Adrenal gland (tissue), 12 donors: ENCODE results near the gene USP34. TPM values are rescaled to one million over a fixed set of nuclear protein-coding genes. Genes with fewer than 3 reads are reported as not detected.
A peak's percentile ranks its signal among the peaks of the same experiment; 100 is the strongest.
"Not testable (repeated sequence)": the region's sequence is repeated elsewhere in the genome, so short reads cannot be mapped to it uniquely, and the experiment has no call there.

Experiments used
- DNase-seq, 7 donors: peaks; one replicate each; pipeline ENCODE4 v3.0.0-alpha.2; 2019 to 2020
- H3K27ac ChIP-seq, 5 donors: fragments of 200-600 bp; sonication (generic) in 4 of 5; 1 replicate in 3 of 5; 2 replicates in 2 of 5; pipeline versions ENCODE4 v1.5.1 to v1.8.0; 2016 to 2020; ENCODE audit warnings: mild to moderate bottlenecking in 1 of 5
- H3K27me3 ChIP-seq: fragments of 200-600 bp; 2 replicates; pipeline ENCODE4 v1.8.0; 2021
- H3K36me3 ChIP-seq, 2 donors: fragments of 200-600 bp; replicated peaks in 1 of 2; 1 replicate in 1 of 2; 2 replicates in 1 of 2; pipeline versions ENCODE4 v1.5.1 to v1.8.0; 2018 to 2022
- H3K4me1 ChIP-seq, 2 donors: fragments of 200-600 bp; replicated peaks in 1 of 2; 1 replicate in 1 of 2; 2 replicates in 1 of 2; pipeline versions ENCODE4 v1.5.1 to v1.8.0; 2018 to 2021
- H3K4me3 ChIP-seq, 4 donors: fragments of 200-600 bp; sonication (generic) in 3 of 4; one replicate each; pipeline ENCODE4 v1.5.1; 2016 to 2018
- H3K9me3 ChIP-seq, 3 donors: fragments of 200-600 bp; sonication (generic) in 1 of 3; replicated peaks in 1 of 3; 1 replicate in 2 of 3; 2 replicates in 1 of 3; pipeline versions ENCODE4 v1.5.1 to v1.8.0; 2016 to 2021
- POLR2A ChIP-seq, 2 donors: fragments of 450-650 bp; IDR thresholded peaks; one replicate each; pipeline ENCODE4 v1.6.1; 2017; ENCODE audit warnings: antibody characterized with exemption in 2 of 2, mild to moderate bottlenecking in 2 of 2, moderate library complexity in 1 of 2
- WGBS, 4 donors: extraction: QIAGEN DNeasy Blood & Tissue Kit in 2 of 4; methylation state at CpG; one replicate each; pipeline versions ENCODE4 v1.1.5 to v1.1.7; 2013 to 2017; 5-methylcytosine and 5-hydroxymethylcytosine counted together
- intact Hi-C, 2 donors: fragments of 100-400 bp; cut with DNase I; formaldehyde crosslinking; loops; one replicate each; pipeline versions ENCODE4 v1.14.1 to v1.15.0; 2022 to 2023
- polyA plus RNA-seq, 3 donors: library from polyadenylated mRNA; stranded (reverse); fragments of 200-250 nt in 2 of 3; fragments of 350-450 nt in 1 of 3; fragmentation: Illumina TruSeq in 1 of 3; extraction: RNeasy Lipid Tissue Mini Kit (QIAGEN cat#74804) in 1 of 3; gene quantifications; one replicate each; pipeline ENCODE4 v1.2.3, GENCODE V29; 2013 to 2014
- total RNA-seq, 9 donors: library from RNA; depleted of rRNA in 4 of 9; stranded (reverse); fragments of >200 nt in 4 of 9; fragments of 120-200 nt in 1 of 9; fragmentation: NEBNext Ultra II Directional in 1 of 9; extraction: Animal tissue kit (Norgen Biotek cat#: 25700) in 1 of 9; gene quantifications; one replicate each; pipeline versions ENCODE4 v1.1.0 to v1.2.4, GENCODE V29; 2013 to 2023
- TF ChIP-seq, protein P1 (sequence below), 6 experiments: fragments of 450-650 bp in 4 of 6; fragments of 200-600 bp in 2 of 6; sonication (generic) in 1 of 6; IDR thresholded peaks; 1 replicate in 5 of 6; 2 replicates in 1 of 6; pipeline versions ENCODE4 v1.5.1 to v1.8.0; 2016 to 2021; ENCODE audit warnings: antibody characterized with exemption in 6 of 6, mild to moderate bottlenecking in 2 of 6, moderate library complexity in 1 of 6
- donor health status: healthy with polysubstance abuse.
- donor health status: Bipolar disorder and iron deficiency.
- donor health status: DM: yes; HTN: yes; CAD: no.
- donor health status: DM: no; HTN: no; CAD: no.
- donor health status: DM: no; HTN: no; CAD: no.
- donor health status: DM: yes; HTN: yes; CAD: no.

Gene USP34
- total and polyA plus RNA-seq, 12 donors, result 78.1 to 163 (median 99.2) TPM

DNA sequence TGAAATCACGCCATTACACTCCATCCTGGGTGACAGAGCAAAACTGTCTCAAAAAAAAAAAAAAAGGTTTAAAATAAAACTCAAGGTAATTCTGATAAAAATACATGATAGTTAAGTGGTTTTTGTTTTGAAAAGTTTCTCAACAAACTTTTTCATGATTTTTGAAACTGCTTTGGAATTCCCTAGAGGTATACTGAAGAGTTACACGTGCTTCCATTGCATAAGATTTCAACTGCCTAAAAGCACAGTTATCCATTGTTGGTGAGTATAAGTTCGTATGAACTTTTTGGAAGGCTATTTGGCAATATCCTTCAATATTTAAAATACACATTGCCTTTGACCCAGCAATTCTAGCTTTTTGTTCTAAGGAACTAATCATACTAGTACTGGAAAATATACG, 74.9 kb downstream of the USP34 start:
- 90 to 95% (median 93%) methylated on average over 4 of the region's 4 CpGs for WGBS, 4 donors
- no peak overlapping the region for H3K4me3 ChIP-seq
- intact Hi-C loops, result no loop called here
- H3K4me1 ChIP-seq, result no peaks in the 10 kb centered on the region
- H3K9me3 ChIP-seq, result no peaks in the 10 kb centered on the region
- H3K27me3 ChIP-seq, result no peaks in the 10 kb centered on the region
- DNase-seq, result no peak
- TF ChIP-seq, protein P1, sequence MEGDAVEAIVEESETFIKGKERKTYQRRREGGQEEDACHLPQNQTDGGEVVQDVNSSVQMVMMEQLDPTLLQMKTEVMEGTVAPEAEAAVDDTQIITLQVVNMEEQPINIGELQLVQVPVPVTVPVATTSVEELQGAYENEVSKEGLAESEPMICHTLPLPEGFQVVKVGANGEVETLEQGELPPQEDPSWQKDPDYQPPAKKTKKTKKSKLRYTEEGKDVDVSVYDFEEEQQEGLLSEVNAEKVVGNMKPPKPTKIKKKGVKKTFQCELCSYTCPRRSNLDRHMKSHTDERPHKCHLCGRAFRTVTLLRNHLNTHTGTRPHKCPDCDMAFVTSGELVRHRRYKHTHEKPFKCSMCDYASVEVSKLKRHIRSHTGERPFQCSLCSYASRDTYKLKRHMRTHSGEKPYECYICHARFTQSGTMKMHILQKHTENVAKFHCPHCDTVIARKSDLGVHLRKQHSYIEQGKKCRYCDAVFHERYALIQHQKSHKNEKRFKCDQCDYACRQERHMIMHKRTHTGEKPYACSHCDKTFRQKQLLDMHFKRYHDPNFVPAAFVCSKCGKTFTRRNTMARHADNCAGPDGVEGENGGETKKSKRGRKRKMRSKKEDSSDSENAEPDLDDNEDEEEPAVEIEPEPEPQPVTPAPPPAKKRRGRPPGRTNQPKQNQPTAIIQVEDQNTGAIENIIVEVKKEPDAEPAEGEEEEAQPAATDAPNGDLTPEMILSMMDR (IDR thresholded peaks at IDR 0.05), result peak in 1 of 6 experiments; percentile 21
- TF ChIP-seq POLR2A (IDR thresholded peaks at IDR 0.05), result no peak
- peaks cover 0 to 7% of the 10 kb centered on the region in 2 donors for H3K36me3 ChIP-seq
- no peak overlapping the region for H3K27ac ChIP-seq

DNA sequence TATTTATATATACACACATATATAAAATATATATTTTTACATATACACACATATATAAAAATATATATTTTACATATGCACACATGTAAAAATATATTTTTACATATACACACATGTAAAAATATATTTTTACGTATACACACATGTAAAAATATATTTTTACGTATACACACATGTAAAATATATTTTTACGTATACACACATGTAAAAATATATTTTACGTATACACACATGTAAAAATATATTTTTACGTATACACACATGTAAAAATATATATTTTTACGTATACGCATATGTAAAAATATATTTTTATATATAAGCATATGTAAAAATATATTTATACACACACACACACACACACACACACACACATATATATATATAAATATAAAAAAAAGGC, 83.3 kb downstream of the USP34 start:
- H3K9me3 ChIP-seq, DNase-seq, H3K4me3 ChIP-seq, H3K36me3 ChIP-seq, H3K27ac ChIP-seq, H3K27me3 ChIP-seq, H3K4me1 ChIP-seq, intact Hi-C loops: not testable (repeated sequence)
- WGBS, 4 donors, result 96 to 98% (median 97%) methylated on average over 7 of the region's 7 CpGs

DNA sequence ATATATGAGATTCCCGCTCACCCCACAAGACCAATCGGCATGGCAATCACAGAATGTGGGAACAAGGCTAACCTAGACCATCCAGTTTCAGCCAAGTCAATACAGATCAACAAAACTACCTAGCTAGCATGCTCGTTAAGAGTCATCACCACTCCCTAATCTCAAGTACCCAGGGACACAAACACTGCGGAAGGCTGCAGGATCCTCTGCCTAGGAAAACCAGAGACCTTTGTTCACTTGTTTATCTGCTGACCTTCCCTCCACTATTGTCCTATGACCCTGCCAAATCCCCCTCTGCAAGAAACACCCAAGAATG, 90.0 kb downstream of the USP34 start:
- 88 to 98% (median 95%) methylated on average over 3 to 4 of the region's 4 CpGs for WGBS, 4 donors
- H3K27ac ChIP-seq, H3K9me3 ChIP-seq, H3K4me1 ChIP-seq, H3K27me3 ChIP-seq, DNase-seq, intact Hi-C loops, H3K4me3 ChIP-seq: not testable (repeated sequence)
- peaks cover 3 to 22% of the 10 kb centered on the region in 2 donors for H3K36me3 ChIP-seq

DNA sequence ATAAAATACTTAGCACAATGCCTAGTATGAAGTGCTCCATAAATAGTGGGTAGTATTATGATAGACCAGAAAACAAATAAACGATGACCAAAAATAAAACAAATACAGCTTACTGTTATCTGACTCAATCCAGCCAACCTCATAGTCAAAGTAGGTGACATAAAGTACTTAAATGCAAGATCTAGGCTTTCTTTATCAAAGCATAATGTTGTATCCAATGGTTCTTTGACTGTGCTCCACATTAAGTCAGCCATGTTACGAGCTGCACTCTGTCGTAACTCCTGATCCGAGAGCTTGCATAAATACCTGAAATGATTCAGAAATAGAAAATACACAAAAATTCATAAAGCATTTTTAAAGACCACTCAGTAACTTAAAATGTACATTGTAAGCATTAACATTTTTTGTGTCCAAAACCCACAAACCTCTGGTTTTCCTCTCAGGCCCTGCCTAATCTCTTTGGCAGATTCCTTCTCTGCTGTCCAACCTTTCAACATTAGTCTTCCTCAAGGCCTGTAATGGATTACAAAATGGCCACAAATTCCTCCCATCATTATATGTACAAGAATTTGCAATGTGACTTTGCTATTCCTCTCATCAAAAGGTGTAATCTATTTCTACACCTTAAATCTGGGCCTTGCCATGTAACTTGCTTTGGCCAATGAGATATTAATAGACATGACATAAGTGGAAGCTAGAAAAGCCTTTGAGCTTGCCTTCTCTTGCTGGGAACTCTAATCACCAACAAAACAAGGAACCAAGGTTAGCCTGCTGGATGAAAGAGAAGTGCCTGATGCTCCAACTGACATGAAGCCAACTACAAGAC, 90.6 kb downstream of the USP34 start:
- no peak overlapping the region for H3K4me3 ChIP-seq
- H3K27ac ChIP-seq, result peak overlapping the region in 1 of 5 donors; percentile 13

DNA sequence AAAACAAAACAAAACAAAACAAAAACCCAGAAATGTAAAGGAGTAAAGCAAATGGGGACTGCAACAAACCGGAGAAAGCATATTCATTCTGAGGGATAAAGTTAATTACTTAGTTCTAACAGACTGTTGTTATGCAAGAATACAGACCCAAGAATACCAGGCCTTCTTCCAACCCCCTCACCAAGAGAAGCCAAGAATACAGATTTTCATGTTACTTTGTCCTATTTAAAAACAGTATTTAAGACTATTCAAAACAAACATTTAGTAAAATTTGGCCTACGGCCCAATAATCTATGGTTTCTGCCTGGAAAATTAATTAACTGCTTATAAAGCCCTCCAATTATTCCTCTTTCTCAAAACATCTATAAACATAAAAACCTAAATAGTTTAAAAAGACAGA, 91.4 kb downstream of the USP34 start:
- Histone ChIP-seq H3K27me3 (no peaks in the 10 kb centered on the region), H3K27ac (no peak overlapping the region), H3K9me3 (no peaks in the 10 kb centered on the region), H3K4me3 (no peak overlapping the region), H3K4me1 (no peaks in the 10 kb centered on the region), H3K36me3 (peaks cover 3 to 23% of the 10 kb centered on the region in 2 donors)
- TF ChIP-seq, protein P1 (IDR thresholded peaks at IDR 0.05), result no peak
- no peak for TF ChIP-seq POLR2A (IDR thresholded peaks at IDR 0.05)
- DNase-seq, result no peak
- intact Hi-C loops, result no loop called here
- WGBS, 4 donors, result 84 to 96% (median 85%) methylated on average over 2 of the region's 2 CpGs

More for the DNA sequence above, 90.6 kb downstream of the USP34 start:
- TF ChIP-seq, protein P1 (IDR thresholded peaks at IDR 0.05), result no peak
- no peak for TF ChIP-seq POLR2A (IDR thresholded peaks at IDR 0.05)
- intact Hi-C loops, result no loop called here
- Histone ChIP-seq H3K4me1 (no peaks in the 10 kb centered on the region), H3K27me3 (no peaks in the 10 kb centered on the region), H3K36me3 (peaks cover 3 to 22% of the 10 kb centered on the region in 2 donors), H3K9me3 (no peaks in the 10 kb centered on the region)
- WGBS, 4 donors, result 95 to 99% (median 96%) methylated on average over 4 of the region's 4 CpGs
- DNase-seq, result no peak
